IPS-18a (cell line): ENCODE measurements around the gene UBE2F.
A peak's percentile ranks its signal among the peaks of the same experiment; 100 is the strongest.
"Not testable (repeated sequence)": the region's sequence is repeated elsewhere in the genome, so short reads cannot be mapped to it uniquely, and the experiment has no call there.

Experiments used
- H3K27ac ChIP-seq: one replicate; pipeline ENCODE4 v1.5.1; 2013; ENCODE audit warnings: low read length
- H3K27me3 ChIP-seq: one replicate; pipeline ENCODE4 v1.6.1; 2013; ENCODE audit warnings: mild to moderate bottlenecking, low read length; ENCODE audit not compliant: control insufficient read depth, insufficient read depth
- H3K36me3 ChIP-seq: one replicate; pipeline ENCODE4 v1.6.1; 2013; ENCODE audit warnings: low read depth, low read length; ENCODE audit not compliant: control insufficient read depth
- H3K4me1 ChIP-seq: one replicate; pipeline ENCODE4 v1.6.1; 2013; ENCODE audit warnings: low read depth, low read length; ENCODE audit not compliant: control insufficient read depth
- H3K4me3 ChIP-seq: one replicate; pipeline ENCODE4 v1.5.1; 2013; ENCODE audit warnings: low read length
- H3K9ac ChIP-seq: one replicate; pipeline ENCODE4 v1.6.1; 2013; ENCODE audit warnings: mild to moderate bottlenecking, low read length, moderate library complexity
- H3K9me3 ChIP-seq: one replicate; pipeline ENCODE4 v1.6.1; 2013; ENCODE audit warnings: low read depth, low read length; ENCODE audit not compliant: control insufficient read depth

UBE2F gene

GRCh38 chr2:238039985-238040384 is 73.2 kb downstream of the UBE2F start:
- Histone ChIP-seq H3K4me1 (no peaks in the 10 kb centered on the region), H3K27ac (no peak overlapping the region), H3K4me3 (no peak overlapping the region), H3K36me3 (peaks cover 21% of the 10 kb centered on the region), H3K9ac (no peak overlapping the region), H3K9me3 (no peaks in the 10 kb centered on the region), H3K27me3 (no peaks in the 10 kb centered on the region)

- H3K27me3 ChIP-seq, result no peaks in the 10 kb centered on the region
- H3K9me3 ChIP-seq, result no peaks in the 10 kb centered on the region
- no peak overlapping the region for H3K27ac ChIP-seq
- H3K36me3 ChIP-seq, result peaks cover 15% of the 10 kb centered on the region
- H3K9ac ChIP-seq, result no peak overlapping the region
- no peaks in the 10 kb centered on the region for H3K4me1 ChIP-seq
- H3K4me3 ChIP-seq, result no peak overlapping the region
These were observed 74.1 kb downstream of the UBE2F start for GRCh38 chr2:238040918-238041317.

GRCh38 chr2:238042090-238042489 is 75.3 kb downstream of the UBE2F start:
- no peak overlapping the region for H3K9ac ChIP-seq
- H3K27ac ChIP-seq, result no peak overlapping the region
- H3K9me3 ChIP-seq, result no peaks in the 10 kb centered on the region
- no peak overlapping the region for H3K4me3 ChIP-seq
- H3K27me3 ChIP-seq, result no peaks in the 10 kb centered on the region
- peaks cover 14% of the 10 kb centered on the region for H3K36me3 ChIP-seq
- H3K4me1 ChIP-seq, result no peaks in the 10 kb centered on the region

- H3K9me3 ChIP-seq, result no peaks in the 10 kb centered on the region
- H3K27me3 ChIP-seq, result no peaks in the 10 kb centered on the region
- H3K9ac ChIP-seq, result no peak overlapping the region
- H3K4me1 ChIP-seq, result no peaks in the 10 kb centered on the region
- peaks cover 11% of the 10 kb centered on the region for H3K36me3 ChIP-seq
- no peak overlapping the region for H3K4me3 ChIP-seq
- no peak overlapping the region for H3K27ac ChIP-seq
These were observed 76.2 kb downstream of the UBE2F start for GRCh38 chr2:238042849-238043584.

- Histone ChIP-seq H3K4me3 (no peak overlapping the region), H3K27me3 (no peaks in the 10 kb centered on the region), H3K9me3 (peaks cover 4% of the 10 kb centered on the region), H3K9ac (no peak overlapping the region), H3K36me3 (peaks cover 7% of the 10 kb centered on the region), H3K4me1 (no peaks in the 10 kb centered on the region), H3K27ac (no peak overlapping the region)
These were observed 77.0 kb downstream of the UBE2F start for GRCh38 chr2:238043851-238044250.

GRCh38 chr2:238045575-238045974 is 78.8 kb downstream of the UBE2F start:
- peaks cover 7% of the 10 kb centered on the region for H3K36me3 ChIP-seq
- peaks cover 7% of the 10 kb centered on the region for H3K9me3 ChIP-seq
- H3K27me3 ChIP-seq, result no peaks in the 10 kb centered on the region
- no peak overlapping the region for H3K27ac ChIP-seq
- no peaks in the 10 kb centered on the region for H3K4me1 ChIP-seq
- H3K9ac ChIP-seq, result no peak overlapping the region
- H3K4me3 ChIP-seq, result no peak overlapping the region

GRCh38 chr2:238046725-238047270 is 80.0 kb downstream of the UBE2F start:
- H3K27me3 ChIP-seq, result no peaks in the 10 kb centered on the region
- H3K4me3 ChIP-seq, result no peak overlapping the region
- H3K36me3 ChIP-seq, result no peaks in the 10 kb centered on the region
- no peak overlapping the region for H3K9ac ChIP-seq
- H3K27ac ChIP-seq, result no peak overlapping the region
- H3K9me3 ChIP-seq, result peaks cover 7% of the 10 kb centered on the region
- H3K4me1 ChIP-seq, result no peaks in the 10 kb centered on the region

- H3K27ac ChIP-seq, result no peak overlapping the region
These were observed 86.5 kb downstream of the UBE2F start for GRCh38 chr2:238053191-238053776.

GRCh38 chr2:238055841-238056240 is 89.0 kb downstream of the UBE2F start:
- no peaks in the 10 kb centered on the region for H3K36me3 ChIP-seq
- no peaks in the 10 kb centered on the region for H3K27me3 ChIP-seq
- no peaks in the 10 kb centered on the region for H3K4me1 ChIP-seq

More at GRCh38 chr2:238053191-238053776, 86.5 kb downstream of the UBE2F start:
- Histone ChIP-seq H3K4me3 (no peak overlapping the region), H3K27me3 (no peaks in the 10 kb centered on the region), H3K9me3 (peaks cover 7% of the 10 kb centered on the region), H3K4me1 (no peaks in the 10 kb centered on the region), H3K9ac (no peak overlapping the region), H3K36me3 (no peaks in the 10 kb centered on the region)

GRCh38 chr2:238057696-238058575 is 91.1 kb downstream of the UBE2F start:
- not testable (repeated sequence) for H3K36me3 ChIP-seq, H3K4me3 ChIP-seq, H3K27me3 ChIP-seq, H3K27ac ChIP-seq, H3K4me1 ChIP-seq, H3K9me3 ChIP-seq, H3K9ac ChIP-seq

More at GRCh38 chr2:238055841-238056240, 89.0 kb downstream of the UBE2F start:
- H3K4me3 ChIP-seq, result no peak overlapping the region
- H3K9ac ChIP-seq, result no peak overlapping the region
- no peaks in the 10 kb centered on the region for H3K9me3 ChIP-seq
- no peak overlapping the region for H3K27ac ChIP-seq

- no peak overlapping the region for H3K27ac ChIP-seq
- H3K4me3 ChIP-seq, result peak overlapping the region; percentile 69
- H3K4me1 ChIP-seq, result no peaks in the 10 kb centered on the region
- H3K9me3 ChIP-seq, result no peaks in the 10 kb centered on the region
- no peaks in the 10 kb centered on the region for H3K27me3 ChIP-seq
- H3K36me3 ChIP-seq, result peaks cover 6% of the 10 kb centered on the region
- no peak overlapping the region for H3K9ac ChIP-seq
These were observed 92.7 kb downstream of the UBE2F start for GRCh38 chr2:238059505-238059904.
